IMR-90 (cell line): ENCODE measurements around the gene QKI. TPM values are rescaled to one million over a fixed set of nuclear protein-coding genes. Genes with fewer than 3 reads are reported as not detected.

Experiments used
- ATAC-seq: fragments of 200-7000 bp; cut with Tn5 transposase; 2 replicates; pipeline ENCODE4 v1.9.1; 2020; ENCODE audit warnings: low read depth, mild to moderate bottlenecking, moderate library complexity
- BruUV-seq: library from RNA; stranded (reverse); fragments of 400-500 nt; replicated peaks from 2 replicates; lab custom pipeline; 2021; lab: Mats Ljungman, UMichigan
- CTCF ChIA-PET: fragments of 300-600 bp; formaldehyde crosslinking; extraction: SDS; loops from one replicate; lab custom pipeline; 2021; ENCODE audit warnings: antibody characterized with exemption; lab: Yijun Ruan, JAX
- POLR2A ChIA-PET: fragments of 300-600 bp; sonication (Branson Sonifier 250); formaldehyde crosslinking; loops from one replicate; lab custom pipeline; 2022; ENCODE audit warnings: antibody characterized with exemption; ENCODE audit not compliant: unreplicated experiment; lab: Charles Lee
- DNase-seq: peaks from one replicate; pipeline ENCODE4 v3.0.0; 2013
- H2AFZ ChIP-seq: replicated peaks from 2 replicates; pipeline ENCODE3; 2013; ENCODE audit warnings: low read length, mild to moderate bottlenecking; ENCODE audit not compliant: poor library complexity
- H2AK5ac ChIP-seq: 2 replicates; pipeline ENCODE4 v1.6.1; 2013; ENCODE audit warnings: low read depth, low read length, inconsistent platforms
- H2AK9ac ChIP-seq: replicated peaks from 2 replicates; pipeline ENCODE3; 2013; ENCODE audit warnings: mild to moderate bottlenecking, low read depth, low read length, moderate library complexity; ENCODE audit not compliant: poor library complexity
- H2BK120ac ChIP-seq: 2 replicates; pipeline ENCODE4 v1.6.1; 2013; ENCODE audit warnings: low read depth, low read length, inconsistent platforms
- H2BK15ac ChIP-seq: 3 replicates; pipeline ENCODE4 v1.6.1; 2013; ENCODE audit warnings: low read depth, low read length, inconsistent platforms
- H2BK20ac ChIP-seq: 2 replicates; pipeline ENCODE4 v1.6.1; 2013; ENCODE audit warnings: low read depth, mild to moderate bottlenecking, inconsistent platforms, low read length, moderate library complexity
- H2BK5ac ChIP-seq: 2 replicates; pipeline ENCODE4 v1.6.1; 2013; ENCODE audit warnings: mild to moderate bottlenecking, low read depth, low read length, inconsistent platforms; ENCODE audit not compliant: poor library complexity, severe bottlenecking
- H3K14ac ChIP-seq: replicated peaks from 2 replicates; pipeline ENCODE4 v1.6.1; 2013; ENCODE audit warnings: low read depth, low read length, inconsistent platforms
- H3K18ac ChIP-seq: 2 replicates; pipeline ENCODE4 v1.6.1; 2013; ENCODE audit warnings: low read depth, low read length, control low read depth
- H3K23ac ChIP-seq: 2 replicates; pipeline ENCODE4 v1.6.1; 2013; ENCODE audit warnings: low read depth, low read length, inconsistent platforms
- H3K27ac ChIP-seq: 2 replicates; pipeline ENCODE4 v1.5.1; 2013; ENCODE audit warnings: mild to moderate bottlenecking, control low read depth, low read length; ENCODE audit not compliant: insufficient read depth
- H3K27me3 ChIP-seq: 2 replicates; pipeline ENCODE4 v1.6.1; 2013; ENCODE audit warnings: low read length; ENCODE audit not compliant: control insufficient read depth, insufficient read depth
- H3K36me3 ChIP-seq: 2 replicates; pipeline ENCODE4 v1.6.1; 2013; ENCODE audit warnings: low read length, mixed read lengths; ENCODE audit not compliant: control insufficient read depth, insufficient read depth
- H3K4ac ChIP-seq: 2 replicates; pipeline ENCODE4 v1.6.1; 2013; ENCODE audit warnings: low read depth, low read length, inconsistent platforms
- H3K4me1 ChIP-seq: 2 replicates; pipeline ENCODE4 v1.6.1; 2013; ENCODE audit warnings: low read length, mixed read lengths; ENCODE audit not compliant: control insufficient read depth, insufficient read depth
- H3K4me2 ChIP-seq: 2 replicates; pipeline ENCODE4 v1.6.1; 2013; ENCODE audit warnings: low read depth, mild to moderate bottlenecking, control low read depth, low read length, moderate library complexity
- H3K4me3 ChIP-seq: 2 replicates; pipeline ENCODE4 v1.5.1; 2013; ENCODE audit warnings: low read depth, mild to moderate bottlenecking, control low read depth, low read length, moderate library complexity; ENCODE audit not compliant: insufficient read depth
- H3K56ac ChIP-seq: 2 replicates; pipeline ENCODE4 v1.6.1; 2013; ENCODE audit warnings: low read length, inconsistent platforms; ENCODE audit not compliant: insufficient read depth; ENCODE audit errors: extremely low read depth
- H3K79me1 ChIP-seq, 2 experiments: 2 replicates each; pipeline ENCODE4 v1.6.1; 2013; ENCODE audit warnings: low read length in 2 of 2, inconsistent platforms in 1 of 2, low read depth in 1 of 2
- H3K9ac ChIP-seq: 2 replicates; pipeline ENCODE4 v1.6.1; 2013; ENCODE audit warnings: low read depth, low read length, control low read depth
- H3K9me1 ChIP-seq: 2 replicates; pipeline ENCODE4 v1.6.1; 2013; ENCODE audit warnings: low read length, inconsistent platforms; ENCODE audit not compliant: insufficient read depth
- H3K9me3 ChIP-seq: 2 replicates; pipeline ENCODE4 v1.6.1; 2013; ENCODE audit warnings: low read length; ENCODE audit not compliant: control insufficient read depth, insufficient read depth
- H4K20me1 ChIP-seq: 2 replicates; pipeline ENCODE4 v1.6.1; 2013; ENCODE audit warnings: low read length, inconsistent platforms; ENCODE audit not compliant: insufficient read depth
- H4K5ac ChIP-seq: 2 replicates; pipeline ENCODE4 v1.6.1; 2013; ENCODE audit warnings: mild to moderate bottlenecking, low read depth, low read length, control low read depth
- H4K8ac ChIP-seq, 2 experiments: 2 replicates each; pipeline ENCODE4 v1.6.1; 2013; ENCODE audit warnings: low read depth in 2 of 2, low read length in 2 of 2, control low read depth in 1 of 2, inconsistent platforms in 1 of 2
- H4K91ac ChIP-seq: 2 replicates; pipeline ENCODE4 v1.6.1; 2013; ENCODE audit warnings: low read depth, low read length, inconsistent platforms; ENCODE audit not compliant: insufficient read depth
- FOS ChIP-seq: fragments of 150-350 bp; IDR thresholded peaks from 2 replicates; pipeline ENCODE4 v1.6.1; 2016; ENCODE audit warnings: low read depth, low read length
- MAFK ChIP-seq: IDR thresholded peaks from 2 replicates; pipeline ENCODE4 v1.6.1; 2012; ENCODE audit warnings: low read depth, low read length, improper control_type of control experiment
- NFE2L2 ChIP-seq: fragments of 150-350 bp; IDR thresholded peaks from 2 replicates; pipeline ENCODE4 v1.6.1; 2016; ENCODE audit warnings: low read depth, mild to moderate bottlenecking, low read length
- SMC3 ChIP-seq: fragments of 150-350 bp; IDR thresholded peaks from 2 replicates; pipeline ENCODE4 v1.6.1; 2016; ENCODE audit warnings: low read depth, mild to moderate bottlenecking, antibody characterized with exemption, low read length, moderate library complexity
- WGBS, 2 experiments: methylation state at CpG; one replicate each; pipeline versions ENCODE4 v1.1.5 to v1.1.7; 2013; ENCODE audit warnings: missing lambda C conversion rate in 2 of 2; ENCODE audit not compliant: insufficient read length in 1 of 2; ENCODE audit errors: extremely low coverage in 2 of 2; 5-methylcytosine and 5-hydroxymethylcytosine counted together
- dilution Hi-C: fragments of 300-500 bp; cut with HindIII; formaldehyde crosslinking; loops from one replicate; pipeline ENCODE4 v1.14.3; 2018; ENCODE audit warnings: low sequenced_read_pairs; ENCODE audit not compliant: unreplicated experiment
- in situ Hi-C: fragments of 300-500 bp; cut with MboI; formaldehyde crosslinking; loops from 3 replicates; pipeline ENCODE4 v1.14.3; 2019; ENCODE audit warnings: low sequenced_read_pairs, inconsistent platforms, mixed read lengths
- intact Hi-C: fragments of 100-400 bp; cut with micrococcal nuclease; formaldehyde crosslinking; loops from 2 replicates; pipeline ENCODE4 v1.10.0; 2022
- polyA plus RNA-seq, 3 experiments: library from polyadenylated mRNA; depleted of rRNA; stranded (reverse); fragments of >200 nt; gene quantifications; 2 replicates each; pipeline ENCODE4 v1.2.3, GENCODE V29; 2012; ENCODE audit warnings: low replicate concordance in 1 of 3
- total RNA-seq: library from RNA; depleted of rRNA; stranded (reverse); fragments of >200 nt; gene quantifications from 2 replicates; pipeline ENCODE4 v1.2.3, GENCODE V29; 2012

The QKI gene
- total and polyA plus RNA-seq, 2 of the 4 experiments (the other 2 are of a cell fraction): 112 to 232 TPM

DNA sequence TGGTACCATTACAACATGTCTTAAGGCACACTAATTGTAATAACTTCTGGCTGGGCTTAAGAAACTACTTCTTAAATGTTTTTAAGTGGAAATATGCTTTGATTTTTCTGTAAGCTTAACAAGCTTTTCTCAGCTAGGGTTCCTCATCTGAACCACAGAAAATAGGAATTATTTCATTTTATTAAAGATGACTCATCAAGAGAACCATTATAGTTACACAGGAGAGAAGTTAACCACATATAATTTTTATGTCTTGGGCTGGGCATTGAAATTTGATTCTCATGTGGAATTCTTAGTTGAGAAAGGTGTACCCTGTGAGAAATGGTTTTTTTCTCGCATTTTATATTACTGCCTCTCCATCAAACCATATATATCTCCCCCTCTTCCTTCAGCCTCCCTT, 75.1 kb downstream of the QKI start:
- Histone ChIP-seq H2BK20ac (no peak overlapping the region), H3K14ac (no peak overlapping the region), H4K91ac (no peak overlapping the region), H3K9ac (no peak overlapping the region), H4K8ac (no peak overlapping the region), H2AFZ (no peak overlapping the region), H3K36me3 (no peaks in the 10 kb centered on the region), H3K4me2 (no peak overlapping the region), H3K4ac (no peak overlapping the region), H3K27me3 (no peaks in the 10 kb centered on the region), H3K27ac (no peak overlapping the region), H3K4me3 (no peak overlapping the region), H3K18ac (no peak overlapping the region), H4K5ac (no peak overlapping the region), H2BK15ac (no peak overlapping the region), H3K56ac (no peak overlapping the region), H2BK120ac (no peak overlapping the region), H3K23ac (no peak overlapping the region), H3K79me1 (peaks cover 20 to 46% of the 10 kb centered on the region in 2 experiments), H2BK5ac (no peak overlapping the region), H2AK5ac (no peak overlapping the region), H3K9me3 (no peaks in the 10 kb centered on the region), H3K4me1 (peaks cover 1% of the 10 kb centered on the region; the same call in 1 of the 2 replicates), H4K20me1 (peaks cover 65% of the 10 kb centered on the region; the same call in 1 of the 2 replicates), H3K9me1 (0 out of 2 replicates have a peak, but pooled peaks cover 2% of the 10 kb centered on the region), H2AK9ac (no peak overlapping the region)
- TF ChIP-seq MAFK: no peak
- 0 out of 2 replicates have a peak, but pooled peaks have one; percentile 37 for TF ChIP-seq FOS
- TF ChIP-seq NFE2L2: no peak
- TF ChIP-seq SMC3: no peak
- WGBS, 2 experiments: no CpG with 5 or more reads among the region's 1 CpG
- peak; percentile 35 for DNase-seq
- peak; percentile 35 for ATAC-seq
- in situ Hi-C loops (no loop called here), intact Hi-C loops (no loop called here), dilution Hi-C loops (no loop called here)
- no TSS peak for BruUV-seq
- ChIA-PET CTCF (no interaction called here), POLR2A (no interaction called here)
